Vagina (tissue), 2 donors: ENCODE measurements around the gene PHB1. TPM values are rescaled to one million over a fixed set of nuclear protein-coding genes. Genes with fewer than 3 reads are reported as not detected.

ENCODE experiments used
- DNase-seq, 2 donors: peaks; one replicate each; pipeline ENCODE4 v3.0.0-alpha.2; 2017; ENCODE audit errors: extremely low spot score in 2 of 2
- H3K27ac ChIP-seq: fragments of 200-600 bp; sonication (generic); one replicate; pipeline ENCODE4 v1.5.1; 2019
- H3K27me3 ChIP-seq: fragments of 200-600 bp; sonication (generic); one replicate; pipeline ENCODE4 v1.5.1; 2019
- H3K36me3 ChIP-seq, 2 donors: fragments of 200-600 bp; sonication (generic); one replicate each; pipeline ENCODE4 v1.5.1; 2017 to 2019
- H3K4me1 ChIP-seq: fragments of 200-600 bp; sonication (generic); one replicate; pipeline ENCODE4 v1.5.1; 2019
- H3K4me3 ChIP-seq, 2 donors: fragments of 200-600 bp; sonication (generic); 1 replicate in 1 of 2; 2 replicates in 1 of 2; pipeline ENCODE4 v1.5.1; 2016 to 2019
- H3K9me3 ChIP-seq: fragments of 200-600 bp; sonication (generic); one replicate; pipeline ENCODE4 v1.5.1; 2019
- POLR2A ChIP-seq, 2 donors: fragments of 450-650 bp; IDR thresholded peaks; one replicate each; pipeline ENCODE4 v1.6.1; 2017; ENCODE audit warnings: antibody characterized with exemption in 2 of 2, mild to moderate bottlenecking in 2 of 2, moderate library complexity in 2 of 2
- POLR2AphosphoS5 ChIP-seq, 2 donors: sonication (generic); formaldehyde crosslinking; IDR thresholded peaks; one replicate each; pipeline ENCODE4 v1.9.0; 2017; ENCODE audit warnings: antibody characterized with exemption in 2 of 2, mild to moderate bottlenecking in 2 of 2, low read depth in 1 of 2; ENCODE audit not compliant: insufficient read depth in 1 of 2
- intact Hi-C: fragments of 100-400 bp; cut with DNase I; formaldehyde crosslinking; loops from one replicate; pipeline ENCODE4 v1.15.1; 2023
- small RNA-seq: library from RNA; depleted of rRNA; stranded (forward); fragments of <200 nt; gene quantifications from one replicate; pipeline ENCODE3, GENCODE V24; 2016
- total RNA-seq: library from RNA; depleted of rRNA; stranded (reverse); fragments of >200 nt; gene quantifications from one replicate; pipeline ENCODE4 v1.2.3, GENCODE V29; 2016
- TF ChIP-seq, protein P1 (sequence below), 3 experiments: fragments of 450-650 bp in 2 of 3; fragments of 200-600 bp in 1 of 3; sonication (generic) in 1 of 3; IDR thresholded peaks; one replicate each; pipeline ENCODE4 v1.5.1; 2017 to 2019; ENCODE audit warnings: antibody characterized with exemption in 3 of 3, mild to moderate bottlenecking in 2 of 3, moderate library complexity in 2 of 3

The PHB1 gene
- total RNA-seq, 1 donor from 2014 or later, result 58.7 TPM

DNA sequence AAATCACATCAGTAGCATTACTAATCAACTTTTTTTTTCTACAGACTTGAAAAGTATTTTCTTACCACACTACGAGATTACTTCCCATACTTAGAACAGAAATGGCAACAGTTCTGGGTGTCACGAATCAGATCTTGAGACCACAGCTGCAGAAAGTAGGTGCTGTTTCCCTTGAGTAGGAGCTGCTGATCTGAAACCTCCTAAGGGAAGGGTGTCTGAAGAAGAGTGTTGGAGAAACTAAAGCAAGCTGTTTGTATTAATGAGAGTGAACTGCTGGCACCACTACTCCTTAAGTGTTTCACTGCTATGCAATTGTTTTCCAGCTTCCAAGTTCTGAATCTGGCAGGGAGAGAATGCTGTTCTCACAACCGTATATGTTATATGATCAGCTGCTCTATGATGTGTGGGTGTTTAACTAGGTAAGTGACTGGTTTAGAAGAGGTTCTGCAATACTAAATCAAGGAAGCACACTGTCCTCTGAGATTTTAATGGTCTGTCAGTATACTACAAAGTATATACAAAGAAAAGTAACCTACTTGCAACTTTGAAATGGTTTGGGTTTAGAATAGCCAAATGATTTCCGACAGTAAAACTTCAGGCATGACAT, 55.9 kb downstream of the PHB1 start:
- intact Hi-C loops, result no loop called here
- TF ChIP-seq, protein P1, sequence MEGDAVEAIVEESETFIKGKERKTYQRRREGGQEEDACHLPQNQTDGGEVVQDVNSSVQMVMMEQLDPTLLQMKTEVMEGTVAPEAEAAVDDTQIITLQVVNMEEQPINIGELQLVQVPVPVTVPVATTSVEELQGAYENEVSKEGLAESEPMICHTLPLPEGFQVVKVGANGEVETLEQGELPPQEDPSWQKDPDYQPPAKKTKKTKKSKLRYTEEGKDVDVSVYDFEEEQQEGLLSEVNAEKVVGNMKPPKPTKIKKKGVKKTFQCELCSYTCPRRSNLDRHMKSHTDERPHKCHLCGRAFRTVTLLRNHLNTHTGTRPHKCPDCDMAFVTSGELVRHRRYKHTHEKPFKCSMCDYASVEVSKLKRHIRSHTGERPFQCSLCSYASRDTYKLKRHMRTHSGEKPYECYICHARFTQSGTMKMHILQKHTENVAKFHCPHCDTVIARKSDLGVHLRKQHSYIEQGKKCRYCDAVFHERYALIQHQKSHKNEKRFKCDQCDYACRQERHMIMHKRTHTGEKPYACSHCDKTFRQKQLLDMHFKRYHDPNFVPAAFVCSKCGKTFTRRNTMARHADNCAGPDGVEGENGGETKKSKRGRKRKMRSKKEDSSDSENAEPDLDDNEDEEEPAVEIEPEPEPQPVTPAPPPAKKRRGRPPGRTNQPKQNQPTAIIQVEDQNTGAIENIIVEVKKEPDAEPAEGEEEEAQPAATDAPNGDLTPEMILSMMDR (IDR thresholded peaks at IDR 0.05), result no peak
- TF ChIP-seq POLR2AphosphoS5 (IDR thresholded peaks at IDR 0.05; ENCODE audit: insufficient read depth in 1 of 2, low read depth in 1 of 2) (no peak), POLR2A (IDR thresholded peaks at IDR 0.05) (no peak)
- H3K27me3 ChIP-seq, result no peaks in the 10 kb centered on the region
- DNase-seq, result no peak
- H3K36me3 ChIP-seq, result no peaks in the 10 kb centered on the region
- no peak overlapping the region for H3K4me3 ChIP-seq
- H3K27ac ChIP-seq, result no peak overlapping the region
- no peaks in the 10 kb centered on the region for H3K9me3 ChIP-seq
- peaks cover 49% of the 10 kb centered on the region for H3K4me1 ChIP-seq

DNA sequence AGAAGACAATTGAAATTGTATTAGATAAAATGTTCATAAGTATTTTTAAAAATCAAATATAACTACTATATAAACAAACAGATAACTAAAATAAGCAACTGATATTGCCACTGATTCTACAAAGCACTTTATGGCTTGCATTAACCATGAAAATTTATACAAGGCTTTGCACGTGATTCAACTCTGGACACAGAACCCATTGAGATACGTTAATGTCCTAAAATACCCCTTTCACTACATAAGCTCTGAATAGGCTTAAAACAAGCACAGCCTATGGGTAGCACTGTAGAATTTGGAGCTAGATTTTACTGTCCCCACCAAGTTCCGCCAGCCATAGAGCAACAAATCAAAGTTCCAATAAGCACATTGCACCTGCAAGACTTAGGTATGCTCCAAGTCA, 57.2 kb downstream of the PHB1 start:
- intact Hi-C loops, result no loop called here
- H3K27ac ChIP-seq, result no peak overlapping the region

DNA sequence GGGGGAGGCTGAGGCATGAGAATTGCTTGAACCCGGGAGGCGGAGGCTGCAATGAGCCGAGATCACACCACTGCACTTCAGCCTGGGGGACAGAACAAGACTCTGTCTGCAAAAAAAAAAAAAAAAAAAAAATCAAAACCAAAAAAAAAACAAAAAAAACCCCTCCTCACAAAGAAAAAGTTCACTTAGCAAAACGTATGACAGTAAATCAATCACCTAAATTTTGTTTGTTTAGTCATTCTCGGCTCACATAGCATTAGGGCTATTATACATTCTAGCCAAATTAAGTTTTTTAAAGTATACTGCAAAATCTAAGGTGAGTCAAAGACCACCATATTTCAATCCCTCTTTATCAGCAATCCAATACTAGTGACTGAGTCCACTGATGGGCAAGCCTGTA, 58.4 kb downstream of the PHB1 start:
- DNase-seq, result no peak
- TF ChIP-seq POLR2AphosphoS5 (IDR thresholded peaks at IDR 0.05; ENCODE audit: insufficient read depth in 1 of 2, low read depth in 1 of 2), result no peak
- TF ChIP-seq POLR2A (IDR thresholded peaks at IDR 0.05), result no peak
- TF ChIP-seq, protein P1 (IDR thresholded peaks at IDR 0.05), result no peak
- Histone ChIP-seq H3K4me1 (peaks cover 65% of the 10 kb centered on the region), H3K36me3 (no peaks in the 10 kb centered on the region), H3K9me3 (no peaks in the 10 kb centered on the region), H3K27me3 (no peaks in the 10 kb centered on the region), H3K27ac (no peak overlapping the region), H3K4me3 (no peak overlapping the region)
- intact Hi-C loops, result no loop called here

More for the DNA sequence above, 57.2 kb downstream of the PHB1 start:
- DNase-seq, result no peak
- Histone ChIP-seq H3K36me3 (no peaks in the 10 kb centered on the region), H3K27me3 (no peaks in the 10 kb centered on the region), H3K9me3 (no peaks in the 10 kb centered on the region), H3K4me3 (no peak overlapping the region), H3K4me1 (peaks cover 59% of the 10 kb centered on the region)
- TF ChIP-seq, protein P1 (IDR thresholded peaks at IDR 0.05), result no peak
- no peak for TF ChIP-seq POLR2A (IDR thresholded peaks at IDR 0.05)
- no peak for TF ChIP-seq POLR2AphosphoS5 (IDR thresholded peaks at IDR 0.05; ENCODE audit: insufficient read depth in 1 of 2, low read depth in 1 of 2)

Small RNA genes within 50 kb of the gene (small RNA-seq; reads per million reads assigned to genes)
- not detected for gene RF00019

Other genes with a start within 250 kb of the PHB1 start
- gene GNGT2, start 204.3 kb downstream of the PHB1 start, total RNA-seq, result 6.6 TPM
- gene ABI3, start 204.2 kb downstream of the PHB1 start, total RNA-seq, result 11.0 TPM
- gene PHOSPHO1, start 184.1 kb downstream of the PHB1 start, total RNA-seq, result not detected
- gene ZNF652, start 52.6 kb downstream of the PHB1 start, total RNA-seq, result 42.7 TPM
- gene NGFR, start 80.4 kb upstream of the PHB1 start, total RNA-seq, result 41.7 TPM
- gene NXPH3, start 161.0 kb upstream of the PHB1 start, total RNA-seq, result 18.4 TPM